ENCODE measurements around the gene OR10A2.

DNA sequence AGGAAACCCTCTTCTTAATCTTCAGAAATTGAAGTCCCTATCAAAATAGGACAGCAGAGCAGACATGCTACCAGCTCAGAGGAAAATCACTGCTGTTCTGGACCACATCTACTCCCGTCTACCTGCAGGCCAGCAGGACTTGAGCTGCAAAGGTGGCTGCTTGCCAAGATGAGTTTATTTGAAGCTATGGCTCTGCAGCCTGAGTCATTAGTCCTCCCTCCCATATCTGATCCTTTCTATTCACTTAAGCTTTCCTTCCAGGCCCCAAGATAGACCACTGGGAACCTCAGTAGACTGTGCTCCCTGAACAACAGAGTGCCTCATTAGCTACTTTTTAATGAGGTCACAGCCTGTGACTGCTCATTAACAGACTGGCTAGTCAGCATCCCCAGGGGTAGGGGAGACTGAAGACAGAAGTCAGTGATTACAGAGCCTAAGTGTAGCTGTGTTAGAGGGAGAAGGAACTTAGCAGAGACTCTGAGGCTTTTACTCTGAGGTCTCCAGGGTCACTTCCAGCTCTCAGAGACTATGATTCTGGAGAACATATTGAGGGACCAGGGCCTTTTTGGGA, 6.8 kb upstream of the OR10A2 start:
- TF ChIP-seq, protein P1, sequence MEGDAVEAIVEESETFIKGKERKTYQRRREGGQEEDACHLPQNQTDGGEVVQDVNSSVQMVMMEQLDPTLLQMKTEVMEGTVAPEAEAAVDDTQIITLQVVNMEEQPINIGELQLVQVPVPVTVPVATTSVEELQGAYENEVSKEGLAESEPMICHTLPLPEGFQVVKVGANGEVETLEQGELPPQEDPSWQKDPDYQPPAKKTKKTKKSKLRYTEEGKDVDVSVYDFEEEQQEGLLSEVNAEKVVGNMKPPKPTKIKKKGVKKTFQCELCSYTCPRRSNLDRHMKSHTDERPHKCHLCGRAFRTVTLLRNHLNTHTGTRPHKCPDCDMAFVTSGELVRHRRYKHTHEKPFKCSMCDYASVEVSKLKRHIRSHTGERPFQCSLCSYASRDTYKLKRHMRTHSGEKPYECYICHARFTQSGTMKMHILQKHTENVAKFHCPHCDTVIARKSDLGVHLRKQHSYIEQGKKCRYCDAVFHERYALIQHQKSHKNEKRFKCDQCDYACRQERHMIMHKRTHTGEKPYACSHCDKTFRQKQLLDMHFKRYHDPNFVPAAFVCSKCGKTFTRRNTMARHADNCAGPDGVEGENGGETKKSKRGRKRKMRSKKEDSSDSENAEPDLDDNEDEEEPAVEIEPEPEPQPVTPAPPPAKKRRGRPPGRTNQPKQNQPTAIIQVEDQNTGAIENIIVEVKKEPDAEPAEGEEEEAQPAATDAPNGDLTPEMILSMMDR (IDR thresholded peaks at IDR 0.05; ENCODE audit: poor library complexity, severe bottlenecking) = no peak
- TF ChIP-seq EP300 (conservative IDR thresholded peaks at IDR 0.05; ENCODE audit: poor library complexity, severe bottlenecking) (no peak), EZH2 (IDR thresholded peaks at IDR 0.05; ENCODE audit: borderline replicate concordance, insufficient read depth, low read length, poor library complexity, severe bottlenecking) (no peak), TAF1 (IDR thresholded peaks at IDR 0.05; ENCODE audit: low read depth) (no peak), SMC3 (conservative IDR thresholded peaks at IDR 0.05; ENCODE audit: poor library complexity) (no peak)
